NAMALWA (cell line): ENCODE data around the gene KCNA3.
"Not testable (repeated sequence)": the region's sequence is repeated elsewhere in the genome, so short reads cannot be mapped to it uniquely, and the experiment has no call there.

Experiments
- DNase-seq: peaks from one replicate; pipeline ENCODE4 v3.0.0-alpha.2; 2015; ENCODE audit warnings: low spot score

The KCNA3 gene

GRCh38 chr1:110677526-110677925 is 2.8 kb upstream of the KCNA3 start:
- no peak for DNase-seq

GRCh38 chr1:110676970-110677369 is 2.2 kb upstream of the KCNA3 start:
- no peak for DNase-seq

- DNase-seq: no peak
Measured at GRCh38 chr1:110675060-110675791, 486 bp upstream of the KCNA3 start.

- DNase-seq: no peak
Measured at GRCh38 chr1:110673805-110674336, 869 bp downstream of the KCNA3 start.

- DNase-seq: peak; percentile 13
Measured at GRCh38 chr1:110673197-110673701, 1.5 kb downstream of the KCNA3 start.

DNA sequence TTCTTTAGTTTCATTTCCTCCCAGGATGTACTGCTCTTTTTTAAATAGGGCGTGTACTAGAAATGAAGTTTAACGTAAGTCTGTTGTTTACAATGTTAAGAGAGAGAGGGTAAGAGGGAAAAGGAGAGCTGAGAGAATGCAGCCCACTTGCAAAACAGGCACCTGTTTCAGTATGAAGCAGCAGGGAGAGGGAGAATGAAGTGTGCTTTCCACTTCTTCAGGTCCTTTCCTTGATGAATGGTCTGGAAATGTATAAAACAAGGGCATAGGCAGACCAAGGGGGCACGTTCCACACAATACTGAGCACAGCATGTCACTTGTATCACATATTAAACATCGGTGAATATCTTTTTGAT is 2.0 kb downstream of the KCNA3 start:
- peak; percentile 82 for DNase-seq

DNA sequence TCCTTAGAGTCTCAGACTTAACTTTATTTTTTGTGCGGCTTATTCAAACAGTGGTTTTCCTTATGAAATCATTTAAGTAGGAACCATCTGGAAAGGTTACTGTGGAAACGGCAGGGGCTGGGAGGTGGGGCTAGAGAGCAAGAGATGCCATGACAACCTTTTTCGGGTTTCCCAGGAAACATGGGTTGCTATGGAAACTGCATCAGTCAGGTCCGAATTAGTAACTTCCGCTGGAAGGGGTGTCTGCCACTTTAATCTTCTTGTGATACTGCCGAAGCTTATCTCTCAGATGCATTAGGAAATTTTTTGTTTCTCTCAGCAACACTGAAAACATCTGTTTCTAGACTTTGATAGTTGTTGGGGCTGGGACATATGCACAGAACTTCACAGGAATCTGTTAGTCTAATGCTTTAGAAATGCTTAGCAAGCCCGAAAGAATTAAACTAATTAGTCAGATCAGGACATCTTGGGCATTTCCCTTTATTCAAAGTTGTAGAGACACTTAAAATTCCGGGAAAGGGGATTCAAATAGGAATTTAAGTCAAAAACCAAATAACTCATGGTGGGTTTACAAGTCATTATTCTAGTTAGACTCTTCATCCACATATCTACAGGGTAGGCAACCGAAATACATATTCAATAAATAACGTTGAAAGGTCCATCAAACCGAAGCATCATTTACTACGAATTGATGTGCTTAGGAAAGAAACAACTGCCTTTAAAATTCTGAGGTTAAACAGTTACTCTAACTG is 2.6 kb downstream of the KCNA3 start:
- peak; percentile 75 for DNase-seq

DNA sequence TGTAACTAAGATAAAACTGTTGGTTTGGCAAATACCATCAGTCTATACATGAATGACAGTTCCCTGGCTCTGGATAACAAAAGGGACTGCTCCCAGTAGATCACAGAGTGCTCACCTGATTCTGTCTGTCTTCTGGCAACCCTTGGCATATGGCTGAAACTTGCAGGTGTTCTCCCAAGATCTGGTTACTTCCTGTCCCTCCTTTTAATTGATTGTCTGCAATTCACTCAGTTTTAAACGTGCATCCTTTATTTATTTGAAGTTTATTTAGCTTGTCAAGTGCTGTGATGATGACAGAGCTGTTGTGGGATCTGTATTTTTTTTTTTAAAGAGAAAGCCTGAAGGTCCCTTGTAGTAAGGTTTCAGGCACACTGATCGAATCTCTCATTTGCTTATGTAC is 3.4 kb downstream of the KCNA3 start:
- DNase-seq: peak; percentile 45

DNA sequence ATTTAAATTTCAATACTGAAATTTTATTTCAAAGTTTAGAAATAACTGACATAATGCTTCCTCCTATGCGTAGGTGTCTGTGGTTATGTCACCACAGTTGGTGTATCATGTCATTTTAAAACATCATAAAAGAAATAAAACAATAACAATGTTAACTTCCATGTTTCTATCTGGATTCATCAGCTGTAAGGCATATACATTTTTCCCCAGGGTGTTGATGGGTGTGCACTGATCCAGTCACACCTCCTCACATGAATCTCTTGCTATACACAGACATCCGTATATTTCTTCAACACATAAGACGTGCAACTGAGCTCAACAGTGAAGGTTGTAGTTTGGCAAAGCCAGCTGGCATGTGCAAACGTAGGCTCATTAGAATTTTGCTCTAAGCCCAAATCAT is 6.2 kb downstream of the KCNA3 start:
- DNase-seq: no peak

GRCh38 chr1:110667776-110668175 is 7.0 kb downstream of the KCNA3 start:
- no peak for DNase-seq

- DNase-seq: no peak
Measured at GRCh38 chr1:110663241-110663640, 11.5 kb downstream of the KCNA3 start.

GRCh38 chr1:110659559-110659958 is 15.2 kb downstream of the KCNA3 start:
- DNase-seq: not testable (repeated sequence)

DNA sequence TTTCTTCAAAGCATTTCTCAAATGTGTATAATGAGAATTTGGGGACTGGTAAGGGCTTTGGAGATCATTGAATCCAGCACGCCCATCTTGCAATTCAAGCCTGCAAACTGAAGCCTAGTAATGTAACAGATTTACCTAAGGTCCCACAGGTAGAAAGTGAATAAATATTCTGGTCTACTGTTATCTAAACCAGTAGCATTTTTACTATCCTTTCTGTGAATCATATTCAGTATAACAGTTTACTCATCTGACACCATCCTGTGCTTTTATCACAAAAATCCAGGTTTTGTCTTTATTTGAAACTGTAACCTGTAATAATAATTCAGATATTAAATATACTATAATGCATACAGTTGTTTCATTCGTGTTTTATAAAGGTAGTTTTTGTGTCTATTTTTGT is 17.4 kb downstream of the KCNA3 start:
- no peak for DNase-seq

DNA sequence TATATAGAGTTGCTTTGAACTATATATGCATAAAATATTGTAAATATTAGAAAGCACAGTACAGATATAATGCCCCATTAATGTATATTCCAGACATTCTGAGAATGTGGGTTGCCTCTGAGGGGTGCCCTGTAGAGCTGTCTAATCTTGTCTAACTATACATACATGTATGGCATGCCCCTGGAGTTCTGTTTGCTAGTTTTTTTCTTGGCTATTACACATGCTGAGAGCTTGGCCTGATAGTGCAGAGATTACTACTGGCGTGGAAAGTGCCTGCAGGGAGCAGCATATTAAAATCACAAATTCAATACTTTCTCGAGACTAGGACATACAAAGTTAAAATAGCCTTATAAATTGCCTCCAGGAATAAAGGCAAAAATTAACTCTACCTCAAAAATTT is 24.1 kb downstream of the KCNA3 start:
- DNase-seq: no peak

GRCh38 chr1:110648417-110648816 is 26.3 kb downstream of the KCNA3 start:
- DNase-seq: no peak

DNA sequence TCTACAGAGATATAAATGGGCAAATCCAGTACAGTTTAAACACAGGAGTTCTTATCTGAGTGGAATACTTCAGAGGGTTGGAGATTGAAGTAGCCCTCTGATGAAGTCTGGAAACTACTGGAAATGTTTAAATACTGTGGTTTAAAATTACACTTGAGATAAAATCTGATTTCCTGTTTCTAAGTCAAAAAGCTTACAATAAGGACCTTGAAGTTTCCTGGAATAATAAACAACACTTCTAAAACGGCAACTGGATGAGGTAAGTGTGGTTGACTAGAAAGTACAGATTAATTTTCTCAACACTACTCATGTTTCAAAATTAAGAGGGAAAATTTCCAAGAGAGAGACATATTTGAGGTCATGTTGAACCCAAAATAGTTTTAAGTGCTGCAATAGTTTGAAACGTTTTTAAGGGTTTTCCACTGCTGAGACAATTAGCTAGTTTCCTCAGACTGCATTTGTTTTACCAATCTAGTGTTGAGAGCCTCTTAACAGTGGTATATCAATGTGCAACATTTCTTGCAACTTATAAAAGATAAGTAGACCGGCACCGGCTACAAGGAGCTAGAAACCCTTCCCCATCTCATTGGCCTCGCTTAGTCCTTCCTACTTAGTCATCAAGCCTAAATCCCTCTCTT is 27.4 kb downstream of the KCNA3 start:
- DNase-seq: no peak

DNA sequence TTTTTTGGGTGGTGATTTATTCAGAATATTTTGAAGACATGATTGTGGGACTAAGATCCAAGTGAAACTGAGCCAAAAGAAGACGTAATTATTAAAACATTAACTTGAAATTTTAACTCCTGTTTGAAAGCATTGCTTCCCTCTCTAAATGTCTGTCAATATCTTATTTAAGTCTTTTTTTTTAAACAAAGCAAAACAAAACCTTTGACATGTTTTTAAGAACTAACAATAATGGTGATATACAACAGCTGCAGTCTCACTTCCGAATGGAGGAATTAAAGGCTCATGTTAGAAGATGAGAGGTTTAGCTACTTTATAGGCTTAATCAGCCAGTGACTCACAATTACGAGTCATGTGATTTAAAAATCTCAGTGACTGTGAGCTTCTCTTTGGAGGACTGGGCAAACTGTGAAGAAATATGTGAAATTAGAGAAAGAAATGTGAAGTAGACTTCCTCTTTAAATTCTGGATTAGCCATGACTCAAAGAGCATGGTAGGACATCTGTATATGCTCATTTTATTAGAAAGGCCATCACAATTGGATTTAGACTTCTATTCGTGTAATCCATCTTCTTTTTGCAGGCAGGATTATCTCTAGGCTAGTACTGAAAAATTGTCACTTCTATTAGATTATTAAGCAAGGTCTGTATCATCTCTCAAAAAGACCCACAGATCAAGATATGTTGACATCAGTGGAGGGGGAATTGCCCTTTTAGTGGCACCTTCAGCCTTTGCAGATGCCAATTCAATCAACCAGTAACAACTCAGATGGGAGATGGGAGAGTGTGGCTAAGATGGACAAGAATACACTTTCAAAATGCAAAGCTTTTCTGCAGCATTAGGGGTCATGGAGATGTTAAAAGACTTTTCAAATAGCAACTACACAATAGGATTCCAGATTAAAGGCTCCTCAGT is 28.7 kb downstream of the KCNA3 start:
- no peak for DNase-seq

GRCh38 chr1:110645211-110645610 is 29.5 kb downstream of the KCNA3 start:
- DNase-seq: no peak

DNA sequence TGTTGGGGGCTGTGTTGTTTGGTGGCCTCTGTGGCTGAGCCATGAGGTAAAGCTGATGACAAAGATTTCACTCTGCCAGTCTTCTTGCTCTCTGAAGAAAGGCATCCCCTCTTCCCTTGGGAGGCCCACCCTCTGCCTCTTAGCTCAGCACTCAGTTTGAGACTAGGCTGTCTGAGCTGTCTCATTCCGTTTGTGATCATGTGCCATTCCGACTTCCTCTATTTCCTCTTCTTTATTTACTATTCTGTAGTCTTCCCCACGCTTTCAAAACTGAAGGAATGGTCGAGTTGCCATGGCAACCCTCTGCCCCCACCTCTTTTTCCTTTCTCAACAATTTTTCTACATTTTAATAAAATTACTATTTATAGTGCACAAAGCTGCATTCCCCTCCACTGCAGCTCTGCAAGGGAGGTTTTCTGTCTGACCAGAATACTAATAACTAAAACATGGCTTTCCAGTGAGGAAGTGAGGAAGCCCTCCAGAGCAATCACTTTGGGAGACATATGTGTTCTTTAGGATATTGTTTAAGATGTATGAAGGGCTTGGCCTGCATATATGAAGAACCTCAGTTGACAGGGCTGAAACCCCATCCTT is 30.8 kb downstream of the KCNA3 start:
- no peak for DNase-seq

- no peak for DNase-seq
Measured at GRCh38 chr1:110639724-110640386, 34.9 kb downstream of the KCNA3 start.

- no peak for DNase-seq
Measured at GRCh38 chr1:110638556-110638955, 36.2 kb downstream of the KCNA3 start.
